Cerebellar cortex (tissue), 1 donor: Measurements from ENCODE around the gene GLIPR1L2.
"Not testable (repeated sequence)": the region's sequence is repeated elsewhere in the genome, so short reads cannot be mapped to it uniquely, and the experiment has no call there.

Source experiments
- DNase-seq: peaks from one replicate; pipeline ENCODE4 v3.0.0-alpha.2; 2015; ENCODE audit warnings: low spot score

Gene GLIPR1L2

DNA sequence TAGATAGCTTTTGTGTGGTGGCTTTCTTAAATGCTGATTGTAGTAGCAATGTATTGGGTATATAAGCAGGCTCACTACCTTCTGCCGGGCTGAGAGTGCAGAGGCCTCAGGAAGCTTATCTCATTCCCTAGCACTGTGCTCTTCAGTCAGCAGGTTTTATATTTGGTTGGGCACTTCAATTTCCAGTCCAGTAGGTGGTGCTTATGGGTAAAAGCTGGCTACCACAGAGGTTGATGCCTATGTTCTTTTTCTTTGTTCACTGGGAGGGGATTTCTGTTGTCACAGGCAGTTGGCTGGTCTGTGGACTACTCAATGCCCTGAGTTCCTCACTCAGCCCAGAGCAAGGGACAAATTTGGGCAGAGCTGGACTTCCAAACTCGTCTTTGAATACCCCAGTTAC, 46.7 kb downstream of the GLIPR1L2 start:
- no peak for DNase-seq

DNA sequence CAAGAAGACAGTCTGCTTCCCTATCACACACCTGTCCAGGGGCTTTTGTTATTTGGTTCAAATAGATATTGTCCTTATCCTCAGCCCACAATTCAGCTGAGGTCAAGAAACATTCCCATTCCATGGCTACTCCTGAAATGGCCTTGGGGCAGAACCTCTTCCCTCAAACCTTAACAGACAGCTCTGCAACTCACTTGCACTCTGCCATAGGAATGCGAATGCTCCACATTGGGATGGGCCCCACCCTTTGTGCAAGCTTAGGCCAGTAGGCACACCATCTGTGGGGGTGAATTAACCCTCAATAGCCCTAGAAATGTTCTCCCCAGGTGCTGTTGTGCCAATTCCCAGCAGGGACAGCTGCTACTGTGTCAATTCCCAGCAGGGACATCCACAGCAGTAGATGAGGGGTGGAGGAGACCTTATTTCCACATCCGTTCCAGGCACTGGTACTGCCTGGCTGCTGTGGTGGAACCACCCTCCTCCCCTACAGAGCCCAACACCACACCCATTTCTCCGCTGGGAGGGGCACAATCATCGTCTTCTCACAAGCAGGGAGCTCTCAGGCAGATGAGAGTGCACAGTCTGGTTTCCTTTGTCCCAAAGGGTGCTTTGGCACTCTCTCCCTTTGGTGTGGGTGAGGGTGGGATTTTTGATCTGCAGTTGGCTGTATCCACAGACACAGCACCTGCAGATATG, 47.3 kb downstream of the GLIPR1L2 start:
- DNase-seq = no peak

DNA sequence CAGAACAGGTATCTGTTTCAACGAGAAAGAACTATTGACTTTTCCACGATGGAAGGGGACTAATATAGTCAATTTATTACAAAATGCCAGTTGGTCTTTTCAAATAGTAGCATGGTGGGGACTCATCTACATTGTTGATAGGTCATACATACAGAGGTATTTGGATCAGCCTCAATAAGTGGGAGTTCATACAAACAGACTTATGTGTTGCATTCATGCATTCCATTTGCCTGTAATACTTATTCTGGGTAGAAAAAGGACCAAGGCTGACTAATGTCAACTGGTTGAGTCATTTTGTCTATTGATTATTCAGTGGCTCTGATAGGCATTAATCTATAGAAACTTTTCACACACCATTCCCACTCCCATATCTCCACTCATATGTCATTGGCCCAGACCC, 48.2 kb downstream of the GLIPR1L2 start:
- DNase-seq = no peak

DNA sequence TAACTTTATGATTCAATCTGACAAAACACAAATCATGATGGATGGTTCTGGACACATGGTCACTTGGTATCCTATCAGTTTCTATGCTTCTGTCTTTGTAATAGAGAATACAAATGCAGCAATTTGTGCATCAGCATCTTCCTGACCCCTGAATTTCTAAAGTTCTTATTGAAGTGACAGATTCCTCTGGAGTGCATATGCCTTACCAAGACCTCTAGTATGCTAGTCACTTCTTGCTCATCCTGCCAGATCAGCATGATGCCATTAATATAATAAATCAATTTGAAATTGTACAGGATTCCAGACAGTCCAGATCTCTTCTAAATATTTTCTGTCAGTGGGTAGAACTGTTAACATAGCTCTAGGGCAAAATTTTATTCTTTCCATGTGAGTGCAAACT, 49.0 kb downstream of the GLIPR1L2 start:
- no peak for DNase-seq

DNA sequence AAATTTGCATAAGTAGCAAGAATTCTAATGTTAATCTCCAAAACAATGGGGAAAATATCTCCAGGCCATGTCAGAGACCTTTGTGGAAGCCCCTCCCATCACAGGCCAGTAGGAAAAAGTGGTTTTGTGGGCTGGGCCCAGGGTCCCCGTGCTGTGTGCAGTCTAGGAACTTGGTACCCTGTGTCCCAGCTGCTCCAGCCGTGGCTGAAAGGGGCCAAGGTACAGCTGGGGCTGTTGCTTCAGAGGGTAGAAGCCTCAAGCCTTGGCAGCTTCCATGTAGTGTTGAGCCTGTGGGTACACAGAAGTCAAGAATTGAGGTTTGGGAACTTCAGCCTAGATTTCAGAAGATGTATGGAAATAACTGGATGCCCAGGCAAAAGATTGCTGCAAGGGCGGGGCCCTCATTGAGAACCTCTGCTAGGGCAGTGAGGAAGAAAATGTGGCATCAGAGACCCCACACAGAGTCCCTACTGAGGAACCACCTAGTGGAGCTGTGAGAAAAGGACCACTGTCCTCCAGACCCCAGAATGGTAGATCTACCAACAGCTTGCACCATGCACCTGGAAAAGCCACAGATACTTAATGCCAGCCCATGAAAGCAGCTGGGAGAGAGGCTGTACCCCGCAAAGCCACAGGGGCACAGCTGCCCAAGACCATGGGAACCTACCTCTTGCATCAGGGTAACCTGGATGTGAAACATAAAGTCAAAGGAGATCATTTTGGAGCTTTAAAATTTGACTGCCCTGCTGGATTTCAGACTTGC, 51.0 kb downstream of the GLIPR1L2 start:
- not testable (repeated sequence) for DNase-seq

DNA sequence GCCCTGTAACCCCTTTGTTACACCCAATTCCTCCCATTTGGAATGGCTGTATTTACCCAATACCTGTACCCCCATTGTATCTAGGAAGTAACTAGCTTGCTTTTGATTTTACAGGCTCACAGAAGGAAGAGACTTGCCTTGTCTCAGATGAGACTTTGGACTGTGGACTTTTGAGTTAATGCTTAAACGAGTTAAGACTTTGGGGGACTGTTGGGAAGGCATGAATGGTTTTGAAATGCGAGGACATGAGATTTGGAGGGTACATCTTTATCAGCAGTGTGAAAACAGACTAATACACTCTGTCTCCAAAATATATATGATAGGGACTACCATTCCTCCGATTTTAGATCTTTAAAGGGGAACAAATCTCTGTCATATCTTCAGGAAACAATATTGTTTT, 51.6 kb downstream of the GLIPR1L2 start:
- not testable (repeated sequence) for DNase-seq

DNA sequence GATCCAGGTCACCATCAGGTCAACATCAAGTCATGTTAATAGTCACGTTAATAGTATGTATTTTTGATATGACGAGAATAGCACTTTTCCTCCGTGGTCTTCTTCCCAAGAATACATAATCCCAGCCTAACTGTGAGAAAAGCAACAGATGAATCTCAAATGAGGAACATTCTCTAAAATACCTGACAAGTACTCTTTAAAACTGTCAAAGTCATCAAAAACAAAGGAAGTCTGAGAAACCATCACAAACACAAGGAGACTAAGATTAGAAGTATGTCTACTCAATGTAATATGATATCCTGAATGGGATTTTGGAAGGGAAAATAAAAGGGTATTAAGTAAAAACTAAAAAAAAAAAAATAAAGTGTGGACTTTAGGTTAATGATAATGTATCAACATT, 52.8 kb downstream of the GLIPR1L2 start:
- DNase-seq = no peak

DNA sequence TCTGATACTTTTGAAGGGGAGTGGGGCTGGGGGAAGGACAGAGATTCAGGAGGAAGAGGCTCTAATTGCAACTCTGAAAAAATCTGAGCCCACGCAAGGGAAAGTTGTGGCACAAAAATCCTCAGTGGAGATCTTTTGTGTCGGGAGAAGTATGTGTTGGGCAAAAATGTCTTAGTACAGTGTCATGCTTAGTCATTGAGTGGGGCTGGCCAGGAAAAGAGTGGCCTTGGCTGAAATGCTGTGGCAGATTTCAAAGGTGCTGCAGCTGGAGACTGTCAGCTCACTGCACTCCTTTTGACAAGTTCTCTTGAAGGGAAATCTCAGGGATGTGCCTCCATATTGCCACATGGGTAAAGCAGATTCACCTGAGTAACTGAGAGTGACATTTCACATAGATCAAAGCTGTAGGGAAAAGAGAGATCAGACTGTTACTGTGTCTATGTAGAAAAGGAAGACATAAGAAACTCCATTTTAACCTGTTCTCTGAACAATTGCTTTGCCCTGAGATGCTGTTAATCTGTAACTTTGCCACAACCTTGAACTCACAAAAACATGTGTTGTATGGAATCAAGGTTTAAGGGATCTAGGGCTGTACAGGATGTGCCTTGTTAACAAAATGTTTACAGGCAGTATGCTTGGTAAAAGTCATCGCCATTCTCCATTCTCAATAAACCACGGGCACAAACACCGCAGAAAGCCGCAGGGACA, 53.7 kb downstream of the GLIPR1L2 start:
- DNase-seq = no peak

DNA sequence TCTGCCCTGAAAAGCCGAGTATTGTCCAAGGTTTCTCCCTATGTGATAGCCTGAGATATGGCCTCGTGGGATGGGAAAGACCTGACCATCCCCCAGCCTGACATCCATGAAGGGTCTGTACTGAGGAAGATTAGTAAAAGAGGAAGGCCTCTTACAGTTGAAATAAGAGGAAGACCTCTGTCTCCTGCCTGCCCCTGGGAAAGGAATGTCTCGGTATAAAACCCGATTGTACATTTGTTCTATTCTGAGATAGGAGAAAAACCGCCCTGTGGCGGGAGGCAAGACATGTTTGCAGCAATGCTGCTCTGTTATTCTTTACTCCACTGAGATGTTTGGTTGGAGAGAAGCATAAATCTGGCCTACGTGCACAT, 54.2 kb downstream of the GLIPR1L2 start:
- not testable (repeated sequence) for DNase-seq

DNA sequence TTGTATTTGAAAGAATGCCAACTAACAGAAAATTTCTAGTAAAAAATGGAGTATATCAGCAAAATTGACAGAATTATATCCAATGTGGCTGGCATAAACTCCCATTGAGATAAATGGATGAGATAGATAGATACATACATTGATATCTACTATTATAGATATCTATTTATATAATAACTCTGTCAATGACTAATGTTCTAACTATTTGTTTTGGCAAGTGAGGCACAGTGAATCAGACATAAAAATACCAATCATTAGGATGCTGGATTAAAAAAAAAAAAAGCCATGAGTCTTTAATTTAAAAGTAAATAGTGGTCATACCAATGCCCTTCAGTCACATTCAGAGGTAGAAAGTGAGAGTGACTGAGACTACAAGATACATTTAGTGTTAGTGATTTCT, 56.0 kb downstream of the GLIPR1L2 start:
- DNase-seq = no peak

DNA sequence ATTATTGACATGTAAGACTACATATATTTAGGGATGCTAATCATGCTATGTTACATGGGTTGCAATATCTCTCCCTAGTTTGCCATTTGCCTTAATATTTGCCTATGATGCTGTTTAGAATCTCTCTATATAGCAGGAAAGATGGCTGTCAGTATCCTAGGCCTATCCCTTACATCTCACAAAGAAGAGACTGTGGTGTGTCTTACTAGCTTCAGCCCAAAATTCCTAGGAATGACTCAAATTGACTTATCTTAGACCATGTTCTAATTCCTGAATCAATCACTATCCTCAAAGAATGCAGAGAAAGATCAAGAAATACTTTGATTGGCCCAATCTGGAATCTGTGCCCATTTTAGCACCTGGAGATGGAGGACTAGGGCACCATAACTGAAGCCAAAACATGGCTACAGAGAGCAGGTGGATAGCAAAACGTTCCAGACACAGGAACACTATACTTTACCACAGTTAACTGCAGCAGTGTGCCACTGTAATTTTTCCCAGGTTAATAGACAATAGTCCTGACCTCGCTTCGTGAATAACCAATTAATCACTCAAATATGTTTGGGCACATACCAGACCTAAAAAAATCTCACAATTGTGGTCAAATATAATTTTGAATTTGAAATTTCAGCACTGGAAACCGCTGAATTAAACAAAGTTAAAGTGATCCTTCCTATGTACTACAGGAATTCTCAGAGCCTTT, 57.0 kb downstream of the GLIPR1L2 start:
- no peak for DNase-seq

DNA sequence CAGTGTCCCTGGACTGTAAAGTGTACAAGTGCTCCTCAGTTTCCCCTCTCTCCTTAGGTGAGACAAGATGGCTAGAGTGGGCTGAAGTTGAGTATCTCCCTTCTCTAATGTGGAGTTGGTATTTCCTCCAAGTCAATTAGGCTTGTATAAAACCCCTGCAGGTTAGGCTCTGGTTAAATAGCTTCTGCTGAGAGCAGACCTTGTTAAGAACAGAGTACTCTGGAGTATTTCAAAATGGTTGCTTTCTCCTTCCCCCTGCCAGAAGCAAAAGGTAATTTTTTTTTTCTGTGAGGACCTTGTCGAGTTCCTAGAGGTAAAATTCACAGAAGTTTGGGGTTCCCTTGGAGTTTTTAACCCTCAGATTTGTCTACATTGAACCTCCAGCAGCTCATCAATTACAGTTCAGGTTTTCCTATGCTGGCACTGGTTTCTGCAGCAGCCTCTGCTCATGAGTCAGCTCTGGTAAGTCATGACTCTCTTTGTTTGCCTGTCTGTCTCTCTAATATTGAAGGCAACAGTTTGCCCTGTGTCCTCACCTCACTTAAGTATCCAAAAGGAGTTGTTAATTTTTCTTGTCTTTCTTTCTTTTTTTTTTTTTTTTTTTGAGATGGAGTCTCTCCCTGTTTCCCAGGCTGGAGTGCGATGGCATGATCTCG, 61.9 kb downstream of the GLIPR1L2 start:
- DNase-seq = no peak

DNA sequence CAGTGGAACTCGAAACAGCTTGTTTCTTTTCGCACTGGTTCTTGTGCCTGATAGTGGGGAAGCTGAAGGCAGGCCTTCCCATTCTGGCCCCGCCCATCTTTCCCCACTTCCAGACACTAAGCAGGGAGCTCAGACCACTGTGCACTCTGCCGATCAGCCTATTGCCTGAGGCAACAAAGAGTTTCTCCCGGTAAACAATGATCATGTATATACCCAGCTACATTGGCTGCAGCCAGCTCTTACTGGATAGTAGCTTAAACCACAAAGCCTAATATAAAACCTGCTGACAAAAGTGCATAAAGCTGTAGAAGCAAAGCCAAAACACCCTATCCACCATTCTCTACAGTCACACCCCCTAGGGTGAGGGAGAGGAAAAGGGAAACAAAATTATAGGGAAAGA, 65.0 kb downstream of the GLIPR1L2 start:
- DNase-seq = no peak

DNA sequence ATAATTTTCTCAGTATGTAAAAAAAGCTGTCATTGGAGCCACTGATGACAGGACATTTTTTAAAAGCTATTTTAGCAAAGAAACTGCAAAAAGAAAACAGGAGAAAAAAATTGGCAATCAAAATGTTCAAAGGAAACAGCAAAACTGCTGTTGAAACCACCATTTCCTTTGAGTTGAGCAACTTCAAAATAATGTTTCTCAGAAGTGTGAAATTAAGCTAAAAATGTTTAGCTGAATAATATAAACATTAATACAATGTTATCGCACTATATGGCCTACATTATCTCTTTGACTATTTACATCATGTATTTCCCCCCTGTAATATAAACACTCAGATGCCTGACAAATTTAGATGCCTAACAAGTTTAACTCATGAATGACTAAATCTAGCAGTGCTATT, 66.3 kb downstream of the GLIPR1L2 start:
- DNase-seq = no peak

DNA sequence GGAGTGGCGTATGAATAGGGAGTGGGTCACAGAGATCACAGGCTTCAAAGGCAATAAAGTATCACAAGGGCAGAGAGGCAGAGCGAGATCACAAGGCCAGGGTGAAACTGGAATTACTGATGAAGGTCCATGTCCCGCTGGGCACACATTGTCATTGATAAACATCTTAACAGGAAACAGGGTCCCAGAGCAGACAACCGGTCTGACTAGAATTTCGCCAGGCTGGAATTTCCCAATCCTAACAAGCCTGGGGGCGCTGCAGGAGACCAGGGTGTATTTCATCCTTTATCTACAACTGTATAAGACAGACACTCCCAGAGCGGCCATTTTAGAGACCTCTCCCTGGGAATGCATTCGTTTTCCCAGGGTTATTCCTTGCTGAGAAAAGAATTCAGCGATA, 67.0 kb downstream of the GLIPR1L2 start:
- not testable (repeated sequence) for DNase-seq

DNA sequence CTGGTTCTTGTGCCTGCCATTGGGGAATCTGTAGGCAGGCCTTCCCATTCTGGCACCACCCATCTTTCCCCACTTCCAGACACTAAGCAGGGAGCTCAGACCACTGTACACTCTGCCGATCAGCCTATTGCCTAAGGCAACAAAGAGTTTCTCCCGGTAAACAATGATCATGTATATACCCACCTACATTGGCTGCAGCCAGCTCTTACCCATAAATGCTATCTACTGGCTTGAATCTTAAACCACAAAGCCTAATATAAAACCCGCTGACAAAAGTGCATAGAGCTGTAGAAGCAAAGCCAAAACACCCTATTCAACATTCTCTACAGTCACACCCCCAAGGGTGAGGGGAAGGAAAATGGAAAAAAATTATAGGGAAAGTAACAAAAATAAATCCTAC, 68.9 kb downstream of the GLIPR1L2 start:
- DNase-seq = no peak

DNA sequence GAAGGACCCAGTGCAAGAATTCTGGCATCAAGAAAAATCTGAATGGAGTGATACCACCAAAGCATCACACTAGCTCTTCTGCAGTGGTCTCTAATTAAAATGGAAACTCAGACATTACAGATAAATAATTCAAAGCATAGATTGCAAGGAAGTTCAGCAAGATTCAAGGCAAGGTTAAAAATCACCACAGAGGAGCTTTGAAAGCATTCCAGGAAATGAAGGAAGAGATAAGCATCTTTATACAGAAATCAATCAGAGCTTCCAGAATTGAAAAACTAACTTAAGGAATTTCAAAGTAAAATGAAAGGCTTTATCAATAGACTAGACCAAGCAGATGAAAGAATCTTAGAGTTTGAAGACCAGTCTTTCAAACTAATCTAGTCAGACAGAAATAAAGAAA, 69.3 kb downstream of the GLIPR1L2 start:
- no peak for DNase-seq

DNA sequence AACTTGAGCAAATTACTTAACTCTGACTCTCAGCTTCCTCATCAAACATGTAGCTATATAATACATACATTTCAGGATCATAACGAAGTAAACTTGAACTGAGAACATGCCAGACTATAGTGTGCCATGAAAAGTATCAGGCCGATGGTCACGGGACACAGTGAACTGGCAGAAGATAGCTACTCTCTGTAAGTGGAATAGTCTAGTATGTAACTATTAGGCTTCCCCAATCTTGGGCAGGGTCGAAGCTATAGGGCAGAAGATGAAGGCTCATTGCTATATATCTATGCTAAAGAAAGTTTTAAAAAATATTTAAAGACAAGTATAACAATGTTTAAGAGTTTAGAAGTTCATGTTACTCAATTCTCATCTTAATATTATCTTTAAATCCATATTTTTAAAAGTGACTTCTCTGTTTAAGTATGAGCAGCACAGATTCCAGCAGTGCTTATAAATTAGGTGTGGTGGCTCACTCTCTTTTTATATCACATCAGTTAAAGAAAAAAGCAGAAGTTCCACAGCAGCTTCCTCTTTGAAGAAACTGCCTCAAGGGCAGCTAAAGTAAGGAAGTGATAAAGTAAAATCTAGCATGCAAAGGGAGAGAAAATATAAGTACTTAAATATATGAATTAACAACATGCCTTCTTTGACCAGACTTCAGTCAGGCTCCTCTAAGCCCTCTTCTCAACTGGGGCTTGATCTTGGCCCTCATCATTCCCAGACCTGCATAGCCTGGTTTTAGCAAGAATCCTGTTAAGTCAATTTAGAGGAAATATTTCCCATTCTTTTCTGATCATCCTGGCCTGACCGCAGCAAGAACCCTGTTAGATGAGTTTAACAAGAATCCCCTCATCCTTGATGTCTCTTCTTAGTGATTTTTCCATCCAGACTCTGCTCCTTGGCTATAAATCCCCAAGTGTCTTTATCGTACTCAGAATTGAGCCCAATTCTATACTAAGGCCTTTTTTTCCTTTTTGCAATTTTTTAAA, 81.3 kb downstream of the GLIPR1L2 start:
- DNase-seq = no peak

DNA sequence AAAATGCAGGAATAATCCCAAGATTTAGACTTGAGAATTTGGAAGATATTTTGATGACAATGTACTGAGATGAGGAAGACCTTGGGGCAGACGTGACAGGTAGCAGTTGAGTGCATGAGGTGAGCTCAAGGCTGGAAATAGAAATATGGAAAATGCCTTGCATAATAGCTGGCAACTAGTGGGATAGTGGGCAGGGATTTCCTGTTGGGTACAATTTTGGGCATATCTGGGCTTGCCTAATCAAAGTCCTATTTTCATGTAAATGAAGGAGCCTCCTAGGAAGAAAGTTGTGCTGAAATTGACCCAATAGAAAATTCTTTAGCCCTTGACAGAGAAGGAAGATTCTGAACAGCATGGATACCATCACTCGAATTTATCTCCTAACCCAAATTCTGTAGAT, 83.2 kb downstream of the GLIPR1L2 start:
- DNase-seq = no peak

DNA sequence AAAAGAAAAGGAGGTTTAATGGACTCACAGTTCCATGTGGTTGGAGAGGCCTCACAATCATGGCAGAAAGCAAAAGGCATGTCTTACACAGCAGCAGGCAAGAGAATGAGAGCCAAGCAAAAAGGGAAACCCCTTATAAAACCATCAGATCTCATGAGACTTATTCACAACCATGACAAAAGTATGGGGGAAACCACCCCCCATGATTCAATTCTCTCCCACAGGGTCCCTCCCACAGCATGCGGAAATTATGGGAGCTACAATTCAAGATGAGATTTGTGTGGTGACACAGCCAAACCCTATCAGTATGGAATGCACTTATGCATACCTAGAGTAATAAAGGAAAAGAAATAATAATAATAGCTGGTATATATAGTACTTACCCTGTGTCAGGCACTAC, 85.2 kb downstream of the GLIPR1L2 start:
- DNase-seq = no peak

DNA sequence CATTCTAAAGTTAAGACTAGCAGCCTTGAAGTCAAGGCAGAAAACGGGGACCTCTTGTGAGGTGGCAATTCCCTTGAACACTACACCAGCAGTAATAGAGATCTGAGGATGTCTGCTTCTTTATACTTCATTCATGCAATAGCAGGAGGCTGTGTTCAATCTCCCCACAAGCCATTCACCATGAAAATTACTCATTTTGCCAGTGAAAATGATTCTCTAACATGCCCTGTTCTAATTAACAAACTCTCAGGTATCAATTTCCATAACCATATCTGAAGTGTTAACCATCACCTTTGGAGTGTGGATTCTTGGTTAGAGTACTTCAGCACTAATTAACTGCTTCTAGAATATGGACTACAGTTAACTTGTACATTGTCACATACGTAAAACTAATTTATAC, 86.2 kb downstream of the GLIPR1L2 start:
- no peak for DNase-seq
